Right forelimb (tissue), 1 donor: ENCODE results near the gene TEDC1.

ENCODE experiments used
- DNase-seq: peaks from one replicate; pipeline ENCODE4 v3.0.0-alpha.2; 2018

Gene TEDC1

GRCh38 chr14:105458571-105458970 is 32.5 kb upstream of the TEDC1 start:
- DNase-seq: no peak

GRCh38 chr14:105460116-105460515 is 30.9 kb upstream of the TEDC1 start:
- DNase-seq: no peak

GRCh38 chr14:105460616-105461015 is 30.4 kb upstream of the TEDC1 start:
- no peak for DNase-seq

- DNase-seq: no peak
Observed at GRCh38 chr14:105461903-105462302, 29.1 kb upstream of the TEDC1 start.

- DNase-seq: no peak
Observed at GRCh38 chr14:105464501-105464900, 26.5 kb upstream of the TEDC1 start.

GRCh38 chr14:105465209-105466031 is 25.6 kb upstream of the TEDC1 start:
- no peak for DNase-seq

- no peak for DNase-seq
Observed at GRCh38 chr14:105466531-105467248, 24.4 kb upstream of the TEDC1 start.

- DNase-seq: no peak
Observed at GRCh38 chr14:105467249-105467941, 23.7 kb upstream of the TEDC1 start.

GRCh38 chr14:105467942-105468471 is 23.0 kb upstream of the TEDC1 start:
- DNase-seq: no peak

GRCh38 chr14:105468621-105469241 is 22.3 kb upstream of the TEDC1 start:
- peak; percentile 51 for DNase-seq

GRCh38 chr14:105469456-105470349 is 21.3 kb upstream of the TEDC1 start:
- DNase-seq: no peak

- peak; percentile 48 for DNase-seq
Observed at GRCh38 chr14:105470350-105471296, 20.4 kb upstream of the TEDC1 start.

GRCh38 chr14:105471297-105471821 is 19.7 kb upstream of the TEDC1 start:
- DNase-seq: peak; percentile 46

- DNase-seq: no peak
Observed at GRCh38 chr14:105471823-105472485, 19.1 kb upstream of the TEDC1 start.

- no peak for DNase-seq
Observed at GRCh38 chr14:105472486-105472991, 18.5 kb upstream of the TEDC1 start.

- DNase-seq: no peak
Observed at GRCh38 chr14:105473033-105473676, 17.9 kb upstream of the TEDC1 start.

GRCh38 chr14:105473677-105474482 is 17.2 kb upstream of the TEDC1 start:
- peak; percentile 93 for DNase-seq
